Activated T-helper 2 cell treated with anti-CD3 and anti-CD28 coated beads, Interferon-gamma antibody, Interleukin-2, Interleukin-4, amounts not matched to agents 10 μg/mL and 5 μg/mL and 100 μg/mL, durations not matched to agents 14 hours and 24 hours and 36 hours (primary cell): ENCODE measurements around the gene CFAP73. TPM values are rescaled to one million over a fixed set of nuclear protein-coding genes. Genes with fewer than 3 reads are reported as not detected.
"Not testable (repeated sequence)": the region's sequence is repeated elsewhere in the genome, so short reads cannot be mapped to it uniquely, and the experiment has no call there.

Source experiments
- DNase-seq: peaks from one replicate; pipeline ENCODE4 v3.0.0; 2021; ENCODE audit warnings: low spot score
- H3K27ac Mint-ChIP-seq: one replicate; pipeline ENCODE4 v1.8.0; 2021; ENCODE audit warnings: mixed read lengths
- H3K27me3 Mint-ChIP-seq: one replicate; pipeline ENCODE4 v1.8.0; 2021; ENCODE audit warnings: low read depth, mixed read lengths
- H3K36me3 Mint-ChIP-seq: one replicate; pipeline ENCODE4 v1.8.0; 2021; ENCODE audit warnings: low read depth, mixed read lengths
- H3K4me1 Mint-ChIP-seq: one replicate; pipeline ENCODE4 v1.8.0; 2021; ENCODE audit warnings: low read depth, mixed read lengths
- H3K4me3 Mint-ChIP-seq: one replicate; pipeline ENCODE4 v1.8.0; 2021; ENCODE audit warnings: low read depth, mild to moderate bottlenecking, moderate library complexity, mixed read lengths
- H3K9me3 Mint-ChIP-seq: one replicate; pipeline ENCODE4 v1.8.0; 2021; ENCODE audit warnings: mixed read lengths
- intact Hi-C: fragments of 100-400 bp; cut with micrococcal nuclease; formaldehyde crosslinking; loops from one replicate; pipeline ENCODE4 v1.15.1; 2023
- total RNA-seq: library from RNA; stranded (reverse); gene quantifications from 2 replicates; pipeline ENCODE4 v1.2.3, GENCODE V29; 2022

Gene CFAP73
- total RNA-seq, 1 donor from 2014 or later: not detected

DNA sequence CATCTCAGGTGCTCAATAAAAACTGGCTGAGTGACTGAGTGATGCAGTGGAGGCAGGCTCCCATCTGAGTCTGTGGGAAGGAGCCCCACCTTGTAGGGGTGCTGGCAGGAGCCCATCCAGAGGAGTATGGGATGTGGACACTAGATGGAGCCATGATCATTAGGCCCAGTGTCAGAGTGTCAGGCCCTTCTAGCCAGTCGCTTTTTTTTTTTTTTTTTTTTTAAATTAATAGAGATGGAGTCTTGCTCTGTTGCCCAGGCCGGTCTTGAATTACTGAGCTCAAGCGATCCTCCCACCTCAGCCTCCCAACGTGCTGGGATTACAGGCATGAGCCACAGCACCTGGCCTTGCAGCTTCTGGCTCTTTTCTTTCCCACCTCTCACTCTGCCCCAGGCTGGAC is 47.5 kb downstream of the CFAP73 start:
- H3K4me1 Mint-ChIP-seq: peaks cover 14% of the 10 kb centered on the region
- H3K27ac Mint-ChIP-seq: no peak overlapping the region
- no peaks in the 10 kb centered on the region for H3K27me3 Mint-ChIP-seq
- no peak overlapping the region for H3K4me3 Mint-ChIP-seq
- peak; percentile 61 for DNase-seq
- intact Hi-C loops: loop anchor here (2.0 to 5.0 kb wide), 2 partner anchors 35 to 228 kb away; no protein-coding TSS in a partner anchor
- no peaks in the 10 kb centered on the region for H3K9me3 Mint-ChIP-seq
- peaks cover 10% of the 10 kb centered on the region for H3K36me3 Mint-ChIP-seq

- DNase-seq: no peak
- H3K36me3 Mint-ChIP-seq: peaks cover 4% of the 10 kb centered on the region
- intact Hi-C loops: loop anchor here (2.0 to 5.0 kb wide), 2 partner anchors 35 to 227 kb away; no protein-coding TSS in a partner anchor
These were observed 48.1 kb downstream of the CFAP73 start for GRCh38 chr12:113197518-113198077.

GRCh38 chr12:113198296-113198695 is 48.8 kb downstream of the CFAP73 start:
- no peaks in the 10 kb centered on the region for H3K9me3 Mint-ChIP-seq
- H3K27ac Mint-ChIP-seq: no peak overlapping the region
- H3K36me3 Mint-ChIP-seq: peaks cover 4% of the 10 kb centered on the region
- no peak for DNase-seq
- no peak overlapping the region for H3K4me3 Mint-ChIP-seq
- peaks cover 14% of the 10 kb centered on the region for H3K4me1 Mint-ChIP-seq
- no peaks in the 10 kb centered on the region for H3K27me3 Mint-ChIP-seq
- intact Hi-C loops: loop anchor here (5.0 kb wide), 1 partner anchor 34 kb away; no protein-coding TSS in a partner anchor

More at GRCh38 chr12:113197518-113198077, 48.1 kb downstream of the CFAP73 start:
- no peaks in the 10 kb centered on the region for H3K9me3 Mint-ChIP-seq
- H3K27me3 Mint-ChIP-seq: no peaks in the 10 kb centered on the region
- peaks cover 14% of the 10 kb centered on the region for H3K4me1 Mint-ChIP-seq
- H3K4me3 Mint-ChIP-seq: no peak overlapping the region
- no peak overlapping the region for H3K27ac Mint-ChIP-seq

DNA sequence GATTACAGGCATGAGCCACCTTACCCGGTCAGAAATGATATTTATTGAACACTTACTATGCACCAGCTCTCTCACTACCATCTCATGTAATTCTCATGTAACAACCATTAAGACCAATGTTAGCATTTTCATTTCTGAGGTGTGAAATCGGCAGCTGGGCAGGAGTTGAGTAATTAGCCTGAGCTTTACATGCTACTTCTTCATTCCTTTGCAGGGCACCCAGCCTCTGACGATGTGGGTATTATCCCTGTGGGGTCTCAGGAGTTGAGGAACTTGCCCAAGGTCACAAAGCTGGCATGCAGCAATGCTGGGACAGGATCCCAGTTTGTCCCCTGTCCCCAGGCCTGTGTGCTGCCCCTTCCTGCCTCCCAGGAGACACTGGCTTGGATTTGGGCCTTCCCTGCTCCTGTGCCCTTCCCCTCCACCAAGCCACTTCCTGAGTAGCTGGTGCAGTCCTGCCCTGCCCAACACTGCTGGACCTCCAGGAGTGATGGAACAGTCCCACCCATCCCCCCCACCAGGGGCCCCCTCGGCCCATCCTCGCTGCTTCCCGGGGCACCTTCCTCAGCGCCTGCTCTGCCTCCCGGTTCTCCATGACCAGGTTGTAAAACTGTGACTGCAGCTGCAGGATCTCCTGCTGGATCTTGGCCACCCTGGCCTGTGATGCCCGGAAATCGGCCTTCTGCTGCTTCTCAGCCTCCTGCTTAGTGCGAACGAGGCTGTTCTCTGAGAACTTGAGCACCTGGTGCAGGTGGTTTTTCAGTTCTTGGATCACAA is 50.7 kb downstream of the CFAP73 start:
- Mint-ChIP-seq H3K4me1 (peaks cover 19% of the 10 kb centered on the region), H3K27ac (no peak overlapping the region), H3K9me3 (no peaks in the 10 kb centered on the region), H3K36me3 (no peaks in the 10 kb centered on the region), H3K4me3 (no peak overlapping the region), H3K27me3 (no peaks in the 10 kb centered on the region)
- intact Hi-C loops: loop anchor here (10.0 kb wide), 1 partner anchor 765 kb away; the partner anchor contains the start of gene RBM19
- DNase-seq: no peak

GRCh38 chr12:113201187-113202177 is 52.0 kb downstream of the CFAP73 start:
- Mint-ChIP-seq H3K27me3 (no peaks in the 10 kb centered on the region), H3K9me3 (no peaks in the 10 kb centered on the region), H3K36me3 (no peaks in the 10 kb centered on the region), H3K27ac (no peak overlapping the region), H3K4me1 (peaks cover 23% of the 10 kb centered on the region), H3K4me3 (no peak overlapping the region)
- intact Hi-C loops: loop anchor here (10.0 kb wide), 1 partner anchor 763 kb away; the partner anchor contains the start of gene RBM19
- no peak for DNase-seq

DNA sequence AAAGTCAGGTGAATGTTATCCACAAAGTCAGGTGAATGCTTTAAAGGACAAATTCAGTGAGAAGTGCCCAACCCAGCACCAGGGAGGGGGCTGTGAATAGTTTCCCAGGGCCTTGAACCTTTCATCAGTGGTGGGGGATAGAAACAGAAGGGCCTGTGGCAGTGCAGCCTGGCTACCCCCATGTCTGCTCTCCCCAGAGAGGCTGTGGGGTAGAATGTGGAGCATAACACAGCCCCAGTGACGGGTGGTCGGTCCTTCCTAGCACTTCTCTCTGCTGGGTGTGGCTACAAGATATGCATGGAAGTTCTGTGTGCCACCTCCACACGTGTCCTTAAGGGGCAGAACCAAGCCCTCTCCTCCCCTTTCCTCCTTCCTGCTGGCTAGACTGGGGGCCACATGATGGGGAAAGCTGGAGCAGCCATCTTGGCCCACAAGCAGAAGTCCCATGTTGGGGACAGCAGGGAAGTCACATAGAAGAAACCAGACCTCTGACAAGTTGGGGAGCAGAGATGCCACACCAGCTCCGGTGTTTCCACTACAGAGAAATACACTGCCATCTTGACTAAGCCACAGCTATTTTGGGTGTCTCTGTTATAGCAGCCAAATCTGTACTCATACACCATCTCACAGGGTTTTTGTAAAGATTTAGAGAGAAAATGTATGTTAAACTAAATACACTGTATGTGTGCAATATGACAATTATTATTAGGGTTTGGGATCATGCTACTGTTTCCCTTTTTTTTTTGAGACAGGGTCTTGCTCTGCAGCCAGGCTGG is 53.0 kb downstream of the CFAP73 start:
- Mint-ChIP-seq H3K27me3 (no peaks in the 10 kb centered on the region), H3K4me1 (peaks cover 26% of the 10 kb centered on the region), H3K27ac (no peak overlapping the region), H3K4me3 (no peak overlapping the region), H3K36me3 (no peaks in the 10 kb centered on the region), H3K9me3 (no peaks in the 10 kb centered on the region)
- intact Hi-C loops: loop anchor here (10.0 kb wide), 1 partner anchor 762 kb away; the partner anchor contains the start of gene RBM19
- no peak for DNase-seq

DNA sequence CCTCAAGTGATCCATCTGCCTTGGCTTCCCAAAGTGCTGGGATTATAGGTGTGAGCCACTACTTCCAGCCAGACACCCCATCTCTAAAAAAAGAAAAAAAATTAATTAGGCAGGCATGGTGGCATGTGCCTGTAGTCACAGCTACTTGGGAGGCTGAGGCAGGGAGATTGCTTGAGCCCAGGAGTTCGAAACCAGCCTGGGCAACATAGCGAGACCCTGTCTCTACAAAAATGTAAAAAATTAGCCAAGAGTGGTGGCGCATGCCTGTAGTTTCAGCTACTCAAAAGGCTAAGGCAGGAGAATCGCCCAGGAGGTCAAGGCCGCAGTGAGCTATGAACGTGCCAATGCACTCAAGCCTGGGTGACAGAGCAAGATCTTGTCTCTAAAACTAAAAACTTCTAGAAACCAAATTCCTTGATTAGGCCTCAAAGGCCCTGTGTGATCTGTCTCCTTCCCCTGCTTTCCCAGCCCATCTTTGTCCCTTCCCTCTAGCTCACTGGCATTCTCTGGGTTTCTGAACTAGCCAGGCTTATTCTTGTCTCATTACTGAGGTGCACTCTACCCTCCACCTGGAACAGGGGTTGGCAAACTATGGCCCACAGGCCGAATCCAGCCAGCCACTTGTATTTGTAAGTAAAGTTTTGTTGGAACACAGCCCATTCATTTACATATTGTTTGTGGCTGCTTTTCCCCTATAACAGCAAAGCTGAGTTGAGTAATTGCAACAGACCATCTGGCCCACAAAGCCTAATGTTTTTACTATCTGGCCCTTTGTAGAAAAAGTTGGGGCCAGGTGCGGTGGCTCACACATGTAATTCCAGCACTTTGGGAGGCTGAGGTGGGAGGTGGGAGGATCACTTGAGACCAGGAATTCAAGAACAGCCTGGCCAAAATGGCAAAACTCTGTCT is 54.6 kb downstream of the CFAP73 start:
- DNase-seq: no peak
- H3K4me3 Mint-ChIP-seq: no peak overlapping the region
- no peaks in the 10 kb centered on the region for H3K27me3 Mint-ChIP-seq
- no peaks in the 10 kb centered on the region for H3K36me3 Mint-ChIP-seq
- intact Hi-C loops: loop anchor here (10.0 kb wide), 1 partner anchor 761 kb away; the partner anchor contains the start of gene RBM19
- peak overlapping the region; percentile 51 for H3K27ac Mint-ChIP-seq
- no peaks in the 10 kb centered on the region for H3K9me3 Mint-ChIP-seq
- H3K4me1 Mint-ChIP-seq: peaks cover 35% of the 10 kb centered on the region

GRCh38 chr12:113204804-113205203 is 55.3 kb downstream of the CFAP73 start:
- intact Hi-C loops: loop anchor here (5.0 to 10.0 kb wide), 2 partner anchors 152 to 760 kb away; partner anchors contain the start of genes PLBD2 and RBM19
- no peak overlapping the region for H3K27ac Mint-ChIP-seq
- peaks cover 41% of the 10 kb centered on the region for H3K4me1 Mint-ChIP-seq
- no peak overlapping the region for H3K4me3 Mint-ChIP-seq
- no peak for DNase-seq
- no peaks in the 10 kb centered on the region for H3K9me3 Mint-ChIP-seq
- H3K27me3 Mint-ChIP-seq: no peaks in the 10 kb centered on the region
- no peaks in the 10 kb centered on the region for H3K36me3 Mint-ChIP-seq

DNA sequence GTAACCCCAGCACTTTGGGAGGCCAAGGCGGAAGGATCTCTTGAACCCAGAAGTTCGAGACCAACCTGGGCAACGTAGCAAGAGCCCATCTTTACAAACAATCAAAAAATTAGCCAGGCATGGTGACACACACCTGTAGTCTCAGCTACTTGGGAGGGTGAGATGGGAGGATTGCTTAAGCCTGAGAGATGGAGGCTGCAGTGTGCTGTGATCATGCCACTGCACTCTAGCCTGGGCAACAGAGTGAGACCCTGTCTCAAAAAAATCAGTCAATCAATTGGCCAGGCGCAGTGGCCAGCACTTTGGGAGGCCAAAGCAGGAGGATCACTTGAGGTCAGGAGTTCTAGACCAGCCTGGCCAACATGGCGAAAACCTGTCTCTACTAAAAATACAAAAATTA is 57.3 kb downstream of the CFAP73 start:
- intact Hi-C loops: loop anchor here (5.0 to 10.0 kb wide), 2 partner anchors 150 to 758 kb away; partner anchors contain the start of genes PLBD2 and RBM19

GRCh38 chr12:113207613-113208040 is 58.1 kb downstream of the CFAP73 start:
- intact Hi-C loops: loop anchor here (1.0 to 10.0 kb wide), 5 partner anchors 14 to 757 kb away; partner anchors contain the start of genes DDX54, PLBD2, RBM19 and RITA1
- Mint-ChIP-seq H3K4me3 (peak overlapping the region; percentile 1), H3K9me3 (no peaks in the 10 kb centered on the region), H3K36me3 (peaks cover 10% of the 10 kb centered on the region), H3K27ac (peak overlapping the region; percentile 97), H3K4me1 (peaks cover 56% of the 10 kb centered on the region), H3K27me3 (no peaks in the 10 kb centered on the region)
- no peak for DNase-seq

More for the DNA sequence above, 57.3 kb downstream of the CFAP73 start:
- Mint-ChIP-seq H3K36me3 (peaks cover 10% of the 10 kb centered on the region), H3K27ac (peak overlapping the region; percentile 56), H3K4me3 (peak overlapping the region; percentile 35), H3K4me1 (peaks cover 51% of the 10 kb centered on the region)
- not testable (repeated sequence) for DNase-seq, H3K9me3 Mint-ChIP-seq, H3K27me3 Mint-ChIP-seq
